ENCODE data around the gene ZNF620. TPM values are rescaled to one million over a fixed set of nuclear protein-coding genes. Genes with fewer than 3 reads are reported as not detected.

ZNF620 gene
- total and polyA plus RNA-seq, 12 donors, result 1.3 to 3.6 (median 2.6) TPM

DNA sequence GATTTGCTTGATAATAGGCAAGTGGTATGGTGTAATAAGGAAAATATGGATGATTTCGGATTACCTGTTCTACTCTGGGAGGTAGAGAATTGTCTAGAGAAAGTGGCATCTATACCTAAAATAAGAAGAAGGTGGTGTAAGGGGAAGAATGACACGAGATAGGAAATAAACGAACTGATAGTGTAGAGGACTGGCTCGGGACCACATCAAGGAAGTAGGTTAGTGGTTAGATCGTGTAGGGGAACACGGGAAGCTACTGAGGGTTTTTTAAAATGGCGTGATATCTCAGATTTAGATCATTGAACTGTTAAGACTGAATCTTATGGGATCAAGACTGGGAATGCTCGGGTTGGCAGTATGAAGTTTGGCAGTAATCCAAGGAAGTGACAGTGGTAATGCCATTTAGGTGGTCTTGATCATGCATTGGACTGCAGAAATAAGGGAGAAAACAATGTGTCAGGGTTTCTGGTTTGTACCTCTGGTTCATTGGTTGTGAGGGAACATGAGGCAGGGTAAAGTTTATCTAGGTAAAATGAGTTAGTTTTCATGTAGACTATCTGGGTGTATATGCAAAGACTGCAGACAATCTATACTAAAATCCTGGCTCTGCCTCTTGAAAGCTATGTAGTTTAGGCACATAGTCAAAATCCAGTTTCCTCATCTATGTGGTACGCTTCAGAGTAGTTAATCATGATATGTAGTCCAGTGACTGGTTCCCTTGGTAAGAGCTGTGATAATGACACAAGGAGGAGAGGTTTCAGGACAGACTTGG, 41.3 kb upstream of the ZNF620 start:
- Histone ChIP-seq H3K27me3 (no peaks in the 10 kb centered on the region), H3K4me1 (peaks cover 0 to 19% (median 0%) of the 10 kb centered on the region in 9 donors), H3K27ac (no peak overlapping the region), H3K9me3 (no peaks in the 10 kb centered on the region), H3K4me3 (no peak overlapping the region), H3K36me3 (peaks cover 0 to 72% (median 45%) of the 10 kb centered on the region in 9 donors)
- TF ChIP-seq, protein P1, sequence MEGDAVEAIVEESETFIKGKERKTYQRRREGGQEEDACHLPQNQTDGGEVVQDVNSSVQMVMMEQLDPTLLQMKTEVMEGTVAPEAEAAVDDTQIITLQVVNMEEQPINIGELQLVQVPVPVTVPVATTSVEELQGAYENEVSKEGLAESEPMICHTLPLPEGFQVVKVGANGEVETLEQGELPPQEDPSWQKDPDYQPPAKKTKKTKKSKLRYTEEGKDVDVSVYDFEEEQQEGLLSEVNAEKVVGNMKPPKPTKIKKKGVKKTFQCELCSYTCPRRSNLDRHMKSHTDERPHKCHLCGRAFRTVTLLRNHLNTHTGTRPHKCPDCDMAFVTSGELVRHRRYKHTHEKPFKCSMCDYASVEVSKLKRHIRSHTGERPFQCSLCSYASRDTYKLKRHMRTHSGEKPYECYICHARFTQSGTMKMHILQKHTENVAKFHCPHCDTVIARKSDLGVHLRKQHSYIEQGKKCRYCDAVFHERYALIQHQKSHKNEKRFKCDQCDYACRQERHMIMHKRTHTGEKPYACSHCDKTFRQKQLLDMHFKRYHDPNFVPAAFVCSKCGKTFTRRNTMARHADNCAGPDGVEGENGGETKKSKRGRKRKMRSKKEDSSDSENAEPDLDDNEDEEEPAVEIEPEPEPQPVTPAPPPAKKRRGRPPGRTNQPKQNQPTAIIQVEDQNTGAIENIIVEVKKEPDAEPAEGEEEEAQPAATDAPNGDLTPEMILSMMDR (IDR thresholded peaks at IDR 0.05), result no peak
- ATAC-seq (no peak), DNase-seq (no peak)
- WGBS, 2 donors, result 70 to 74% methylated on average over 9 of the region's 9 CpGs
- intact Hi-C loops (cut with DNase I), result no loop called here

DNA sequence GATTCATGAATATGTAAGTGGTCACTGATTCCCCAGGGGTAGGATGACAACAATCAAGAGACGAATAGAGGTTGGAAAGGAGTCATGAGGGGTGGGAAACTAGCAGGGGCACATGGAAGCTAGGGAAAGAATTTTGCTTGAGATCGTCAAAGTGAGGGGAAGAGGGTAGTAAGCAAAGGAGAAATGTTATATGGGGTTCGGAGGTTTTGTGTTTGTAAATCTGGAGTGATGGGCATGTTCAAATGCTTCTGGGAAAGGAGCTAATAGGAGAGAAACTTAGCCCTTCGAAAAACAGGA, 40.8 kb upstream of the ZNF620 start:
- no peak for DNase-seq
- H3K4me1 ChIP-seq, result peaks cover 0 to 14% (median 0%) of the 10 kb centered on the region in 9 donors
- WGBS, 2 donors, result 75 to 77% methylated on average over 4 of the region's 4 CpGs
- H3K36me3 ChIP-seq, result peaks cover 0 to 66% (median 45%) of the 10 kb centered on the region in 9 donors
- ATAC-seq, result no peak
- intact Hi-C loops (cut with DNase I), result no loop called here
- H3K27ac ChIP-seq, result no peak overlapping the region
- no peaks in the 10 kb centered on the region for H3K9me3 ChIP-seq
- no peak overlapping the region for H3K4me3 ChIP-seq
- H3K27me3 ChIP-seq, result no peaks in the 10 kb centered on the region
- TF ChIP-seq, protein P1 (IDR thresholded peaks at IDR 0.05), result no peak

DNA sequence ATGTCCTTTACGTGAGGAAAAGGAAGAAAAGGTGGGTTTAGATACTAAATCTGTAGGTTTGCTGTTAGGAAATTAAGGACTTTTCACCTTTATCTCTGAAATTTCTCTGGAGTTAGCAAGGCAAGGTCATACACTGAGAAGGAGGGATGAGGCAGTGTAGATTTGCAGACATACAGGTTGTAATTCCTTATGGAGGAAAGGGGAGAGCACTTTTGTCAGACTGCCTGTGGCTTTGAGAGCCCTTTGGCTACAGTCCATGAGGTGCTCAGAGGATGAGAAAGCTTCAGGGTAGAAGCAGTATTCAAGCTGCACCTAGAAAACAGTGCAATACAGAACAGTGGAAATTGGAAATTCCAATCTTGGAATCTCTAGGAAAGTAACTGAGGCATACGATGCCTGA, 40.4 kb upstream of the ZNF620 start:
- Histone ChIP-seq H3K36me3 (peaks cover 0 to 63% (median 45%) of the 10 kb centered on the region in 9 donors), H3K27ac (no peak overlapping the region), H3K27me3 (no peaks in the 10 kb centered on the region), H3K4me1 (peaks cover 0 to 11% (median 0%) of the 10 kb centered on the region in 9 donors), H3K4me3 (no peak overlapping the region), H3K9me3 (no peaks in the 10 kb centered on the region)
- DNase-seq (no peak), ATAC-seq (no peak)
- 89 to 90% methylated on average over 2 of the region's 2 CpGs for WGBS, 2 donors
- intact Hi-C loops (cut with DNase I), result no loop called here
- TF ChIP-seq, protein P1 (IDR thresholded peaks at IDR 0.05), result no peak

DNA sequence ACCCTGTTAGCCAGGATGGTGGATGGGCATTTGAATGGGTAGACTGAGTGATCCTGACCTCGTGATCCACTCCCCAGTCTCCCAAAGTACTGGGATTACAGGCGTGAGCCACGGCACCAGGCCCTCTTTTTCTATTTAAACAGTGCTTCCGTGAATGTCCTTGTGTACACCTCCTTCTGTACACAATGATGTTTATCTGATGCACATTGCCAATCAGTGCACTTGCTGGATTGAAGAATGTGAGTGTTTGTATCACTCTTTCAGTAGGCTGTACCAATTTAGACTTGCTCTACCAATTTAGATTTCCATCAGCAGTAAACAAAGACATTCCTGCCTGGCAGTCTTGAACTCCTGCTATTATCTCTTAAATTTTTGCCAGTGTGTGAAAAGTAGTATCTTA, 37.8 kb upstream of the ZNF620 start:
- ATAC-seq, result no peak
- Histone ChIP-seq H3K4me1 (peaks cover 0 to 11% (median 0%) of the 10 kb centered on the region in 9 donors), H3K9me3 (no peaks in the 10 kb centered on the region), H3K27ac (no peak overlapping the region), H3K36me3 (peaks cover 0 to 37% (median 21%) of the 10 kb centered on the region in 9 donors), H3K4me3 (no peak overlapping the region), H3K27me3 (no peaks in the 10 kb centered on the region)
- 89 to 95% methylated on average over 4 of the region's 4 CpGs for WGBS, 2 donors
- no peak for DNase-seq
- intact Hi-C loops (cut with DNase I), result no loop called here
- TF ChIP-seq, protein P1 (IDR thresholded peaks at IDR 0.05), result no peak

Data from heart right ventricle (tissue), 16 donors.